Gastrocnemius medialis (tissue), 4 donors: Measurements from ENCODE around the gene ZNF281. TPM values are rescaled to one million over a fixed set of nuclear protein-coding genes. Genes with fewer than 3 reads are reported as not detected.

Experiments
- ATAC-seq, 2 donors: fragments of 150-250 bp; one replicate each; pipeline ENCODE4 v1.9.1; 2016
- DNase-seq, 2 donors: peaks; one replicate each; pipeline ENCODE4 v3.0.0-alpha.2; 2019
- H3K27ac ChIP-seq, 4 donors: fragments of 200-600 bp; sonication (generic); 1 replicate in 1 of 4; 2 replicates in 3 of 4; pipeline ENCODE4 v1.5.1; 2016 to 2018; ENCODE audit warnings: mild to moderate bottlenecking in 2 of 4, moderate library complexity in 1 of 4
- H3K27me3 ChIP-seq, 3 donors: fragments of 200-600 bp; sonication (generic) in 2 of 3; 1 replicate in 1 of 3; 2 replicates in 2 of 3; pipeline versions ENCODE4 v1.5.1 to v1.6.0; 2016 to 2019; ENCODE audit warnings: mild to moderate bottlenecking in 1 of 3, moderate library complexity in 1 of 3
- H3K36me3 ChIP-seq, 2 donors: fragments of 200-600 bp; sonication (generic) in 1 of 2; one replicate each; pipeline ENCODE4 v1.5.1; 2017 to 2018
- H3K4me1 ChIP-seq, 2 donors: fragments of 200-600 bp; sonication (generic) in 1 of 2; one replicate each; pipeline ENCODE4 v1.5.1; 2016 to 2017; ENCODE audit warnings: mild to moderate bottlenecking in 2 of 2
- H3K4me3 ChIP-seq, 4 donors: fragments of 200-600 bp; sonication (generic) in 3 of 4; 1 replicate in 1 of 4; 2 replicates in 3 of 4; pipeline ENCODE4 v1.5.1; 2016 to 2019; ENCODE audit warnings: mild to moderate bottlenecking in 2 of 4
- H3K9me3 ChIP-seq, 3 donors: fragments of 200-600 bp; sonication (generic) in 2 of 3; 1 replicate in 1 of 3; 2 replicates in 2 of 3; pipeline ENCODE4 v1.5.1; 2016 to 2019
- CTCF ChIP-seq, 5 experiments: fragments of 450-650 bp in 3 of 5; fragments of 200-600 bp in 2 of 5; sonication (generic) in 2 of 5; IDR thresholded peaks in 4 of 5; conservative IDR thresholded peaks in 1 of 5; 1 replicate in 4 of 5; 2 replicates in 1 of 5; pipeline ENCODE4 v1.5.1; 2016 to 2019; ENCODE audit warnings: antibody characterized with exemption in 5 of 5, mild to moderate bottlenecking in 3 of 5, moderate library complexity in 3 of 5
- POLR2A ChIP-seq, 2 donors: fragments of 450-650 bp; IDR thresholded peaks; one replicate each; pipeline ENCODE4 v1.6.1; 2017; ENCODE audit warnings: antibody characterized with exemption in 2 of 2, mild to moderate bottlenecking in 2 of 2, moderate library complexity in 2 of 2
- in situ Hi-C, 4 donors: fragments of 200-750 bp; cut with MboI; loops; one replicate each; pipeline versions ENCODE4 v1.15.0 to v1.8.0; 2017; ENCODE audit warnings: low sequenced_read_pairs in 4 of 4
- intact Hi-C: fragments of 100-400 bp; cut with DNase I; formaldehyde crosslinking; loops from one replicate; pipeline ENCODE4 v1.15.1; 2023; ENCODE audit warnings: low total_unique reads
- total RNA-seq, 4 donors: library from RNA; depleted of rRNA; stranded (reverse); fragments of >200 nt; gene quantifications; one replicate each; pipeline versions ENCODE4 v1.1.0 to v1.2.3, GENCODE V29; 2016

ZNF281 gene
- total RNA-seq, 4 donors from 2014 or later = 4.9 to 12.4 (median 9.8) TPM

GRCh38 chr1:200437556-200438203 is 27.8 kb upstream of the ZNF281 start:
- Histone ChIP-seq H3K27ac (no peak overlapping the region), H3K4me3 (peak overlapping the region in 3 of 4 donors; percentile 20 to 38 (median 21)), H3K4me1 (peaks cover 0 to 4% of the 10 kb centered on the region in 2 donors), H3K27me3 (no peaks in the 10 kb centered on the region), H3K36me3 (no peaks in the 10 kb centered on the region), H3K9me3 (no peaks in the 10 kb centered on the region)
- ATAC-seq = no peak
- intact Hi-C loops (no loop called here), in situ Hi-C loops (no loop called here)
- DNase-seq = no peak
- TF ChIP-seq CTCF (IDR thresholded peaks at IDR 0.05 in 4 of 5, conservative IDR thresholded peaks at IDR 0.05 in 1 of 5) = no peak
- no peak for TF ChIP-seq POLR2A (IDR thresholded peaks at IDR 0.05)

GRCh38 chr1:200437088-200437487 is 27.3 kb upstream of the ZNF281 start:
- Histone ChIP-seq H3K4me1 (peaks cover 0 to 4% of the 10 kb centered on the region in 2 donors), H3K9me3 (no peaks in the 10 kb centered on the region), H3K27me3 (no peaks in the 10 kb centered on the region), H3K4me3 (peak overlapping the region in 1 of 4 donors; percentile 38), H3K27ac (no peak overlapping the region), H3K36me3 (no peaks in the 10 kb centered on the region)
- ATAC-seq = no peak
- no peak for DNase-seq
- TF ChIP-seq CTCF (IDR thresholded peaks at IDR 0.05 in 4 of 5, conservative IDR thresholded peaks at IDR 0.05 in 1 of 5) = no peak
- TF ChIP-seq POLR2A (IDR thresholded peaks at IDR 0.05) = no peak
- intact Hi-C loops = no loop called here
- in situ Hi-C loops = no loop called here

GRCh38 chr1:200436436-200436835 is 26.6 kb upstream of the ZNF281 start:
- Histone ChIP-seq H3K27ac (no peak overlapping the region), H3K27me3 (no peaks in the 10 kb centered on the region), H3K4me3 (no peak overlapping the region), H3K9me3 (no peaks in the 10 kb centered on the region), H3K36me3 (no peaks in the 10 kb centered on the region), H3K4me1 (peaks cover 0 to 4% of the 10 kb centered on the region in 2 donors)
- DNase-seq = no peak
- TF ChIP-seq POLR2A (IDR thresholded peaks at IDR 0.05) = no peak
- TF ChIP-seq CTCF (IDR thresholded peaks at IDR 0.05 in 4 of 5, conservative IDR thresholded peaks at IDR 0.05 in 1 of 5) = no peak
- in situ Hi-C loops (no loop called here), intact Hi-C loops (no loop called here)
- ATAC-seq = no peak

GRCh38 chr1:200435200-200435780 is 25.5 kb upstream of the ZNF281 start:
- intact Hi-C loops (no loop called here), in situ Hi-C loops (no loop called here)
- ATAC-seq (no peak), DNase-seq (no peak)
- H3K27me3 ChIP-seq = no peaks in the 10 kb centered on the region
- H3K36me3 ChIP-seq = no peaks in the 10 kb centered on the region
- H3K9me3 ChIP-seq = no peaks in the 10 kb centered on the region
- no peak overlapping the region for H3K4me3 ChIP-seq
- no peak for TF ChIP-seq CTCF (IDR thresholded peaks at IDR 0.05 in 4 of 5, conservative IDR thresholded peaks at IDR 0.05 in 1 of 5)
- no peak for TF ChIP-seq POLR2A (IDR thresholded peaks at IDR 0.05)
- H3K27ac ChIP-seq = no peak overlapping the region
- H3K4me1 ChIP-seq = peaks cover 0 to 4% of the 10 kb centered on the region in 2 donors
